GM18858 (cell line): ENCODE data around the gene DBH.

Source experiments
- ATAC-seq: cut with Tn5 transposase; IDR thresholded peaks from one replicate; pipeline ENCODE4 v1.9.1; 2021; ENCODE audit not compliant: unreplicated experiment

The DBH gene

GRCh38 chr9:133693703-133694529 is 57.8 kb downstream of the DBH start:
- no peak for ATAC-seq

GRCh38 chr9:133694686-133695085 is 58.5 kb downstream of the DBH start:
- no peak for ATAC-seq

- no peak for ATAC-seq
Measured at GRCh38 chr9:133696071-133696472, 59.9 kb downstream of the DBH start.

GRCh38 chr9:133699546-133699945 is 63.4 kb downstream of the DBH start:
- ATAC-seq = no peak

- ATAC-seq = no peak
Measured at GRCh38 chr9:133700819-133701320, 64.7 kb downstream of the DBH start.

- ATAC-seq = no peak
Measured at GRCh38 chr9:133701321-133701980, 65.3 kb downstream of the DBH start.

GRCh38 chr9:133701981-133702797 is 66.0 kb downstream of the DBH start:
- ATAC-seq = no peak

- no peak for ATAC-seq
Measured at GRCh38 chr9:133702798-133703590, 66.8 kb downstream of the DBH start.

GRCh38 chr9:133703591-133704399 is 67.6 kb downstream of the DBH start:
- no peak for ATAC-seq

GRCh38 chr9:133704711-133705181 is 68.6 kb downstream of the DBH start:
- no peak for ATAC-seq

- ATAC-seq = no peak
Measured at GRCh38 chr9:133705576-133705975, 69.4 kb downstream of the DBH start.

- no peak for ATAC-seq
Measured at GRCh38 chr9:133706307-133707050, 70.3 kb downstream of the DBH start.

- no peak for ATAC-seq
Measured at GRCh38 chr9:133707065-133707762, 71.1 kb downstream of the DBH start.

- ATAC-seq = no peak
Measured at GRCh38 chr9:133707763-133708245, 71.6 kb downstream of the DBH start.

- ATAC-seq = no peak
Measured at GRCh38 chr9:133708246-133709014, 72.3 kb downstream of the DBH start.
